ENCODE data around the gene HDHD3.

GRCh38 chr9:113417370-113417769 is 40.6 kb upstream of the HDHD3 start:
- TF ChIP-seq POLR2A (IDR thresholded peaks at IDR 0.05; ENCODE audit: low read depth, low read length) (no peak), POLR2AphosphoS5 (IDR thresholded peaks at IDR 0.05; ENCODE audit: low read depth, low read length) (no peak), TAF1 (IDR thresholded peaks at IDR 0.05; ENCODE audit: low read depth, low read length) (no peak), SPI1 (IDR thresholded peaks at IDR 0.05; ENCODE audit: low read depth, low read length) (no peak), POU2F2 (IDR thresholded peaks at IDR 0.05; ENCODE audit: low read depth, low read length) (no peak)

All from GM12891 (cell line).